PC-9 (cell line): ENCODE measurements around the gene CCDC136.

Experiments
- EZH2 ChIP-seq: fragments of 200-600 bp; sonication (generic); IDR thresholded peaks from 2 replicates; pipeline ENCODE4 v1.8.0; 2017; ENCODE audit warnings: antibody characterized with exemption, low read depth
- TF ChIP-seq, protein P1 (sequence below): fragments of 200-600 bp; sonication (generic); conservative IDR thresholded peaks from 2 replicates; pipeline ENCODE4 v1.6.1; 2017; ENCODE audit warnings: mixed run types, antibody characterized with exemption, mild to moderate bottlenecking, moderate library complexity

GRCh38 chr7:128846781-128847444 is 55.1 kb downstream of the CCDC136 start:
- TF ChIP-seq, protein P1, sequence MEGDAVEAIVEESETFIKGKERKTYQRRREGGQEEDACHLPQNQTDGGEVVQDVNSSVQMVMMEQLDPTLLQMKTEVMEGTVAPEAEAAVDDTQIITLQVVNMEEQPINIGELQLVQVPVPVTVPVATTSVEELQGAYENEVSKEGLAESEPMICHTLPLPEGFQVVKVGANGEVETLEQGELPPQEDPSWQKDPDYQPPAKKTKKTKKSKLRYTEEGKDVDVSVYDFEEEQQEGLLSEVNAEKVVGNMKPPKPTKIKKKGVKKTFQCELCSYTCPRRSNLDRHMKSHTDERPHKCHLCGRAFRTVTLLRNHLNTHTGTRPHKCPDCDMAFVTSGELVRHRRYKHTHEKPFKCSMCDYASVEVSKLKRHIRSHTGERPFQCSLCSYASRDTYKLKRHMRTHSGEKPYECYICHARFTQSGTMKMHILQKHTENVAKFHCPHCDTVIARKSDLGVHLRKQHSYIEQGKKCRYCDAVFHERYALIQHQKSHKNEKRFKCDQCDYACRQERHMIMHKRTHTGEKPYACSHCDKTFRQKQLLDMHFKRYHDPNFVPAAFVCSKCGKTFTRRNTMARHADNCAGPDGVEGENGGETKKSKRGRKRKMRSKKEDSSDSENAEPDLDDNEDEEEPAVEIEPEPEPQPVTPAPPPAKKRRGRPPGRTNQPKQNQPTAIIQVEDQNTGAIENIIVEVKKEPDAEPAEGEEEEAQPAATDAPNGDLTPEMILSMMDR: no peak
- TF ChIP-seq EZH2: no peak
